ENCODE results near the gene ATP9A.

GRCh38 chr20:51687108-51687507 is 81.1 kb downstream of the ATP9A start:
- TF ChIP-seq, protein P1, sequence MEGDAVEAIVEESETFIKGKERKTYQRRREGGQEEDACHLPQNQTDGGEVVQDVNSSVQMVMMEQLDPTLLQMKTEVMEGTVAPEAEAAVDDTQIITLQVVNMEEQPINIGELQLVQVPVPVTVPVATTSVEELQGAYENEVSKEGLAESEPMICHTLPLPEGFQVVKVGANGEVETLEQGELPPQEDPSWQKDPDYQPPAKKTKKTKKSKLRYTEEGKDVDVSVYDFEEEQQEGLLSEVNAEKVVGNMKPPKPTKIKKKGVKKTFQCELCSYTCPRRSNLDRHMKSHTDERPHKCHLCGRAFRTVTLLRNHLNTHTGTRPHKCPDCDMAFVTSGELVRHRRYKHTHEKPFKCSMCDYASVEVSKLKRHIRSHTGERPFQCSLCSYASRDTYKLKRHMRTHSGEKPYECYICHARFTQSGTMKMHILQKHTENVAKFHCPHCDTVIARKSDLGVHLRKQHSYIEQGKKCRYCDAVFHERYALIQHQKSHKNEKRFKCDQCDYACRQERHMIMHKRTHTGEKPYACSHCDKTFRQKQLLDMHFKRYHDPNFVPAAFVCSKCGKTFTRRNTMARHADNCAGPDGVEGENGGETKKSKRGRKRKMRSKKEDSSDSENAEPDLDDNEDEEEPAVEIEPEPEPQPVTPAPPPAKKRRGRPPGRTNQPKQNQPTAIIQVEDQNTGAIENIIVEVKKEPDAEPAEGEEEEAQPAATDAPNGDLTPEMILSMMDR (IDR thresholded peaks at IDR 0.05): no peak
- no peak for TF ChIP-seq POLR2AphosphoS5 (IDR thresholded peaks at IDR 0.05)
